ENCODE results near the gene CSRP3. TPM values are rescaled to one million over a fixed set of nuclear protein-coding genes. Genes with fewer than 3 reads are reported as not detected.
"Not testable (repeated sequence)": the region's sequence is repeated elsewhere in the genome, so short reads cannot be mapped to it uniquely, and the experiment has no call there.

Gene CSRP3
- total and polyA plus RNA-seq, 4 experiments from 2014 or later = not detected

DNA sequence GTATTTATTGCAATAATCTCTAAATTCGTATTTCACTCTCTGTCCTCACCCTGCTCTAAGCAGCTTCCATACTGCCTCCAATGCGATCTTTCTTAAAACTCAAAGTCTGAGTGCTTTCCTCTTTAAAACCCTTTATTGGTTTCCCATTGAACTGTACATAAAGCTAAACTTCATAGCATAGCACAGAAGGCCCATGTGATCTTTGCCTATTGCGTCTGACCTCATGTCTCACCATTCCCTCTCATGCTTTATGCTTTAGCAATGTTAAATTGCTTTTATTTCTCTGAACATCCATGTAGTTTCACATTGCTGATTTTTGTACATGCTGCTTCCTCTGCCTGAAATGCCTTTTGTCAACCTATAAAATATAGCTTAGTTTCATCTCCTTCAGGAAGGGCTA is 56.5 kb downstream of the CSRP3 start:
- H3K36me3 ChIP-seq (ENCODE audit: insufficient read depth, low read length) = peaks cover 4% of the 10 kb centered on the region
- no peaks in the 10 kb centered on the region for H3K27me3 ChIP-seq (ENCODE audit: insufficient read depth, low read length)
- intact Hi-C loops (cut with micrococcal nuclease) = no loop called here
- CTCF ChIA-PET (ENCODE audit: partially characterized antibody) = no interaction called here
- H3K27ac ChIP-seq (ENCODE audit: low read depth, low read length) = no peak overlapping the region
- no peaks in the 10 kb centered on the region for H3K9me3 ChIP-seq (ENCODE audit: control insufficient read depth in 1 of 2, low read length in 2 of 2)
- POLR2A ChIA-PET (ENCODE audit: partially characterized antibody) = no interaction called here
- Mint-ChIP-seq H3K4me1 (peaks cover 0 to 2% (median 1%) of the 10 kb centered on the region in 4 donors), H3K9me3 (no peaks in the 10 kb centered on the region), H3K27ac (peak overlapping the region in 1 of 7 donors; percentile 2), H3K4me3 (no peak overlapping the region), H3K27me3 (no peaks in the 10 kb centered on the region), H3K36me3 (peaks cover 14 to 31% of the 10 kb centered on the region in 2 donors)
- no peaks in the 10 kb centered on the region for H3K4me1 ChIP-seq (ENCODE audit: insufficient read depth, low read length)
- DNase-seq = no peak
- H3K4me3 ChIP-seq (ENCODE audit: low read length in 2 of 2) = no peak overlapping the region

- H3K27ac ChIP-seq (ENCODE audit: low read depth, low read length); H3K27ac Mint-ChIP-seq; H3K27me3 Mint-ChIP-seq; H3K36me3 ChIP-seq (ENCODE audit: insufficient read depth, low read length); H3K27me3 ChIP-seq (ENCODE audit: insufficient read depth, low read length); H3K9me3 ChIP-seq (ENCODE audit: control insufficient read depth in 1 of 2, low read length in 2 of 2); CTCF ChIA-PET (ENCODE audit: partially characterized antibody); POLR2A ChIA-PET (ENCODE audit: partially characterized antibody); H3K4me1 ChIP-seq (ENCODE audit: insufficient read depth, low read length); H3K4me1 Mint-ChIP-seq; H3K4me3 ChIP-seq (ENCODE audit: low read length in 2 of 2); DNase-seq; H3K4me3 Mint-ChIP-seq; H3K9me3 Mint-ChIP-seq; intact Hi-C loops (cut with micrococcal nuclease): not testable (repeated sequence)
- H3K36me3 Mint-ChIP-seq = peaks cover 14 to 26% of the 10 kb centered on the region in 2 donors
Measured at GRCh38 chr11:19136884-19137283, 64.9 kb downstream of the CSRP3 start.

GRCh38 chr11:19134004-19134403 is 67.8 kb downstream of the CSRP3 start:
- CTCF ChIA-PET (ENCODE audit: partially characterized antibody) = no interaction called here
- intact Hi-C loops (cut with micrococcal nuclease) = no loop called here
- H3K36me3 ChIP-seq (ENCODE audit: insufficient read depth, low read length) = no peaks in the 10 kb centered on the region
- Mint-ChIP-seq H3K27me3 (no peaks in the 10 kb centered on the region), H3K36me3 (peaks cover 28 to 45% of the 10 kb centered on the region in 2 donors), H3K27ac (no peak overlapping the region), H3K9me3 (peaks cover 2 to 18% (median 8%) of the 10 kb centered on the region in 8 donors), H3K4me3 (no peak overlapping the region), H3K4me1 (peaks cover 0 to 5% (median 2%) of the 10 kb centered on the region in 4 donors)
- DNase-seq = no peak
- POLR2A ChIA-PET (ENCODE audit: partially characterized antibody) = no interaction called here
- no peaks in the 10 kb centered on the region for H3K9me3 ChIP-seq (ENCODE audit: control insufficient read depth in 1 of 2, low read length in 2 of 2)
- H3K27me3 ChIP-seq (ENCODE audit: insufficient read depth, low read length) = no peaks in the 10 kb centered on the region
- no peak overlapping the region for H3K27ac ChIP-seq (ENCODE audit: low read depth, low read length)
- no peaks in the 10 kb centered on the region for H3K4me1 ChIP-seq (ENCODE audit: insufficient read depth, low read length)
- H3K4me3 ChIP-seq (ENCODE audit: low read length in 2 of 2) = no peak overlapping the region

Other genes starting within 250 kb of the CSRP3 start
- gene MRGPRX2, start 141.3 kb downstream of the CSRP3 start, total RNA-seq = not detected
- not detected for gene MRGPRX2, start 141.3 kb downstream of the CSRP3 start, polyA plus RNA-seq
- gene ZDHHC13, start 84.8 kb downstream of the CSRP3 start, total RNA-seq = 10 to 100 TPM; 15.6 to 16.1 TPM
- gene ZDHHC13, start 84.8 kb downstream of the CSRP3 start, polyA plus RNA-seq = 10 to 100 TPM in 1 of 2 donors, 1 to 10 TPM in 1; 9.4 to 15.2 TPM
- not detected for gene E2F8, start 39.0 kb upstream of the CSRP3 start, total RNA-seq
- gene E2F8, start 39.0 kb upstream of the CSRP3 start, polyA plus RNA-seq = not detected